A549 (cell line): ENCODE measurements around the gene LXN. TPM values are rescaled to one million over a fixed set of nuclear protein-coding genes. Genes with fewer than 3 reads are reported as not detected.

Experiments used
- ATAC-seq, 2 experiments: fragments of 200-7000 bp in 1 of 2; fragments of >200 bp in 1 of 2; cut with Nextera tagmentation in 1 of 2; cut with Tn5 transposase in 1 of 2; 3 replicates each; pipeline versions ENCODE4 v1.8.0 to v1.9.1; 2018 to 2020; ENCODE audit warnings: mild to moderate bottlenecking in 1 of 2, moderate library complexity in 1 of 2
- CTCF ChIA-PET: fragments of 300-600 bp; sonication (Branson Sonifier 250); formaldehyde crosslinking; extraction: SDS; loops from one replicate; lab custom pipeline; 2021; ENCODE audit warnings: antibody characterized with exemption, inconsistent platforms; lab: Yijun Ruan, JAX
- POLR2A ChIA-PET: fragments of 350-600 bp; formaldehyde crosslinking; extraction: SDS; loops from one replicate; lab custom pipeline; 2021; ENCODE audit warnings: antibody characterized with exemption, inconsistent platforms; lab: Yijun Ruan, JAX
- DNase-seq, 2 experiments: peaks; one replicate each; pipeline versions ENCODE4 v3.0.0 to v3.0.0-alpha.2; 2011 to 2016; ENCODE audit warnings: low read depth in 1 of 2, low spot score in 1 of 2
- FAIRE-seq: peaks from 2 replicates; lab custom pipeline; 2011; peaks lifted over from hg19 to GRCh38; lab: Jason Lieb, UNC
- H3K27ac ChIP-seq, 2 experiments: fragments of >200 bp; sonication (Bioruptor Twin); formaldehyde crosslinking; 3 replicates each; pipeline ENCODE4 v1.5.1; 2016 to 2017
- H3K4me1 ChIP-seq: fragments of >200 bp; sonication (Bioruptor Twin); formaldehyde crosslinking; 3 replicates; pipeline ENCODE4 v1.6.1; 2016
- H3K4me2 ChIP-seq: fragments of >200 bp; sonication (Bioruptor Twin); formaldehyde crosslinking; 3 replicates; pipeline ENCODE4 v1.6.1; 2016
- H3K4me3 ChIP-seq: fragments of >200 bp; sonication (Bioruptor Twin); formaldehyde crosslinking; 3 replicates; pipeline ENCODE4 v1.5.1; 2016
- H3K9me3 ChIP-seq: fragments of >200 bp; sonication (Bioruptor Twin); formaldehyde crosslinking; 3 replicates; pipeline ENCODE4 v1.6.1; 2016
- BCL3 ChIP-seq: fragments of >200 bp; sonication (Bioruptor Twin); formaldehyde crosslinking; IDR thresholded peaks from 3 replicates; pipeline ENCODE4 v1.6.1; 2016
- CBX8 ChIP-seq: fragments of 200-600 bp; sonication (generic); IDR thresholded peaks from 2 replicates; pipeline ENCODE4 v1.6.1; 2016
- CHD4 ChIP-seq: fragments of 200-600 bp; sonication (generic); IDR thresholded peaks from 2 replicates; pipeline ENCODE4 v1.6.1; 2016; ENCODE audit warnings: antibody characterized with exemption, mild to moderate bottlenecking, borderline replicate concordance
- E2F6 ChIP-seq: IDR thresholded peaks from 2 replicates; pipeline ENCODE4 v1.6.1; 2012; ENCODE audit warnings: low read depth, borderline replicate concordance
- JUNB ChIP-seq: fragments of >200 bp; sonication (Bioruptor Twin); formaldehyde crosslinking; IDR thresholded peaks from 2 replicates; pipeline ENCODE4 v1.6.1; 2016
- MAFK ChIP-seq: fragments of 450-650 bp; IDR thresholded peaks from 2 replicates; pipeline ENCODE4 v1.6.1; 2014; ENCODE audit not compliant: partially characterized antibody
- NR3C1 ChIP-seq: fragments of >200 bp; sonication (Bioruptor Twin); formaldehyde crosslinking; IDR thresholded peaks from 3 replicates; pipeline ENCODE4 v1.6.1; 2017
- PHF8 ChIP-seq: fragments of 200-600 bp; sonication (generic); IDR thresholded peaks from 2 replicates; pipeline ENCODE4 v1.6.1; 2016; ENCODE audit warnings: low read depth, mild to moderate bottlenecking, antibody characterized with exemption, moderate library complexity, borderline replicate concordance
- RNF2 ChIP-seq: fragments of 200-600 bp; sonication (generic); IDR thresholded peaks from 2 replicates; pipeline ENCODE4 v1.6.1; 2016; ENCODE audit warnings: low read depth, mild to moderate bottlenecking, antibody characterized with exemption, moderate library complexity, borderline replicate concordance
- SMC3 ChIP-seq: fragments of >200 bp; sonication (Bioruptor Twin); formaldehyde crosslinking; IDR thresholded peaks from 3 replicates; pipeline ENCODE4 v1.6.1; 2018; ENCODE audit warnings: inconsistent platforms
- ZFP36 ChIP-seq: fragments of 450-650 bp; IDR thresholded peaks from 2 replicates; pipeline ENCODE4 v1.6.1; 2014; ENCODE audit warnings: borderline replicate concordance; ENCODE audit not compliant: partially characterized antibody
- WGBS: methylation state at CpG from one replicate; pipeline ENCODE4 v1.1.6; 2017; ENCODE audit errors: missing lambda C conversion rate; 5-methylcytosine and 5-hydroxymethylcytosine counted together
- polyA plus RNA-seq, 4 experiments: library from polyadenylated mRNA; depleted of rRNA in 3 of 4; stranded (reverse); fragments of >200 nt; fragmentation: RNase III in 1 of 4; extraction: RNeasy Plus Mini Kit Qiagen cat#74134 plus additional on column Dnase treatment in 1 of 4; gene quantifications; 2 replicates in 3 of 4; 3 replicates in 1 of 4; pipeline ENCODE4 v1.2.3, GENCODE V29; 2011 to 2017
- small RNA-seq, 6 experiments: library from RNA; depleted of rRNA; stranded (forward); fragments of <200 nt; gene quantifications; one replicate each; pipeline ENCODE3, GENCODE V24; 2012
- TF ChIP-seq, protein P1 (sequence below): fragments of >200 bp; sonication (Bioruptor Twin); formaldehyde crosslinking; IDR thresholded peaks from 2 replicates; pipeline ENCODE4 v1.6.1; 2016
- TF ChIP-seq, protein P2 (sequence below): IDR thresholded peaks from 2 replicates; pipeline ENCODE4 v1.6.1; 2012

LXN gene
- polyA plus RNA-seq, 2 of the 4 experiments (the other 2 are of a cell fraction) = 37.9 to 131 TPM

DNA sequence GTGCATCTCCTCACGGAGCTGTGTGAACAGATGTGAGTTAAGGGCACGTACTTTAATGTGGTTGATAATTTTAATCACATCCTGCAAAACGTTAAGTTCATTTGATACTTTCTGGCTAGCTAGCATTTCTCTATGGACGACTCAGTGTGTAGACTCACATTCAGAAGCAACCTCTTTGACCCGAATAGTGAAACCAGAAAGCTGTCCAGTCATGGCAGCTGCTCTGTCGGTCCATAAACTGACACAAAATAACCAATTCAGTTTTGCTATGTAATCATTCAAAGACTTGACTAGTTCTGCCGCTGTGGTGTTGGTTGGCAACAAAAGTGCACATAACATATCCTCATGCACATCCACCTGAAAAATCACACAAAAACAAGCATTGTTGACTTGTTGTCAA lies 31.8 kb downstream of the LXN start:
- Histone ChIP-seq H3K9me3 (no peaks in the 10 kb centered on the region), H3K4me3 (no peak overlapping the region), H3K27ac (no peak overlapping the region), H3K4me2 (no peak overlapping the region)
- 66% methylated on average over 7 of the region's 7 CpGs for WGBS
- POLR2A ChIA-PET = no interaction called here
- DNase-seq = no peak
- FAIRE-seq = no peak
- no peak for ATAC-seq
- TF ChIP-seq BCL3 (no peak), CBX8 (no peak), JUNB (no peak), CHD4 (no peak), SMC3 (no peak)
- TF ChIP-seq, all 56 proteins: peak for 0
- CTCF ChIA-PET = interaction anchor here (1.0 kb wide), 1 partner anchor 162 kb away, joined by 3 read pairs; no protein-coding TSS in a partner anchor
- peaks cover 5% of the 10 kb centered on the region; the same call in 2 of the 3 replicates for H3K4me1 ChIP-seq

- no peaks in the 10 kb centered on the region for H3K4me1 ChIP-seq
- no peak for FAIRE-seq
- TF ChIP-seq NR3C1 (no peak), PHF8 (no peak)
- TF ChIP-seq, protein P1, sequence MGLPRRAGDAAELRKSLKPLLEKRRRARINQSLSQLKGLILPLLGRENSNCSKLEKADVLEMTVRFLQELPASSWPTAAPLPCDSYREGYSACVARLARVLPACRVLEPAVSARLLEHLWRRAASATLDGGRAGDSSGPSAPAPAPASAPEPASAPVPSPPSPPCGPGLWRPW = no peak
- TF ChIP-seq, all 56 proteins: peak for 0
- ATAC-seq = no peak
- ChIA-PET CTCF (no interaction called here), POLR2A (no interaction called here)
- H3K4me2 ChIP-seq = no peak overlapping the region
- no peak overlapping the region for H3K27ac ChIP-seq
- no peak overlapping the region for H3K4me3 ChIP-seq
- no peaks in the 10 kb centered on the region for H3K9me3 ChIP-seq
- DNase-seq = no peak
Observed at GRCh38 chr3:158631981-158632380, 40.5 kb downstream of the LXN start.

DNA sequence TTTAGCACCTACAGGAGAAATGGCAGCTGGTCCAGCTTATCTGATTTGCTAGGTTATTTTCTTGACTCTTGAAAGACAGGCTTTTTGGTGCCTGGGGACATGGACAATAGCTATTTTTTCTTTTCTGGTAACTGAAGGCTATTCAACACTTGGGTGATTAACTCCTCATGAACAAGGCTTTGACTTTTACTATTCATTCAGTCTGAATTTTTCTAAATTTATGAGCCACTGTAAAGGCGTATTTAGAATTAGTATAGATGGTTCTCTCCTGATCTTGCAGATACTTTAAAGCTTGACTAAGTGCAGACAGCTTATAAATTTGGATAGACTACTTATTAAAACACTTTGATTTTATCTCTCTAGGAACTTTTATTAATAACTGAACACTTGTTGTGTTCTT lies 46.6 kb downstream of the LXN start:
- H3K9me3 ChIP-seq = no peaks in the 10 kb centered on the region
- no peak overlapping the region for H3K4me2 ChIP-seq
- H3K4me1 ChIP-seq = no peaks in the 10 kb centered on the region
- ChIA-PET CTCF (interaction anchor here (1.0 kb wide), 1 partner anchor 18 kb away, joined by 3 read pairs; the partner anchor contains the start of gene GFM1), POLR2A (no interaction called here)
- DNase-seq = no peak
- WGBS = 2% methylated on average over 1 of the region's 1 CpG
- H3K4me3 ChIP-seq = no peak overlapping the region
- no peak overlapping the region for H3K27ac ChIP-seq
- ATAC-seq = no peak
- TF ChIP-seq E2F6 = no peak
- no peak for FAIRE-seq

DNA sequence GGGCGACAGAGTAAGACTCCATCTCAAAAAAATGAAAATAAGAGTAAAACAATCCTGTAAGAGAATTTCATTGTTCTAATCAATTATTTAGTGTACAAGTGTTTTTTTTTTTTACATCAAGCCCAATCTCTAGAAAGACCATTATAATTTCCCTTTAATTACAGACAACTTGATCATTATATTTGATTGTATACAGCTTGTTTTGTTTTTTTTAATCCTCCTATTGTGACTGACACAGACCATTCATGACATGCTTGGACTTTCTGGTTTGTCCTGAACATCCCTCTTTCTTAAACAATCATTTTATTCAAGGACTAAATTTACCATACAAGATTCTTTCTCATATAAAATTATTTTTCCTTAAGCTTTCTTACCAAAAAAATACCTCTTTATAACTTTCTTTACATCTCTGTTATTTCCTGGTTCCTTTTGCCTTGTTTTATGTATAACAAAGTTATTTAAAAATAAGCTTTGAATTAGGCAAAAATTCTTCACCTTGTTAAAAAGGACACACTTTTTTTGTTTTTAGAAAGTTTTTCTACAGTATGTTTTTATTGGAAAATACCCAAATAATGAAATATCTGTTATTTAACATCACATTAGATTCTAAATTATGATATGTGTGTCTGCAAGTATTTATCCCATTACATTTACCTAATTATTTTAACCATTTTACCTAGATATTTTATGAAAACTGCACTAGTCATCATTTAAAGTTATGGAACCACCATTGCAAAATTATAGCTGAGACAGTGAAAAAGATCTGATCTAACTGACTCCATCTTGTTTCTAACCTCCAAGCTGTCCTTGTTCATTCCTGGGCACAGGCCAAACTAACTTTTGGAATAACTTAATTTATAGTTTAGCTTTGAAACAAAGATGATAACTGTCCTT lies 54.2 kb downstream of the LXN start:
- CTCF ChIA-PET = interaction anchor here (0.6 to 2.2 kb wide), 2 partner anchors 26 to 1122 kb away, joined by 3 to 12 read pairs; partner anchors contain the start of gene GFM1
- TF ChIP-seq RNF2 (no peak), MAFK (peak; percentile 47), ZFP36 (peak; percentile 88)
- TF ChIP-seq, protein P2, sequence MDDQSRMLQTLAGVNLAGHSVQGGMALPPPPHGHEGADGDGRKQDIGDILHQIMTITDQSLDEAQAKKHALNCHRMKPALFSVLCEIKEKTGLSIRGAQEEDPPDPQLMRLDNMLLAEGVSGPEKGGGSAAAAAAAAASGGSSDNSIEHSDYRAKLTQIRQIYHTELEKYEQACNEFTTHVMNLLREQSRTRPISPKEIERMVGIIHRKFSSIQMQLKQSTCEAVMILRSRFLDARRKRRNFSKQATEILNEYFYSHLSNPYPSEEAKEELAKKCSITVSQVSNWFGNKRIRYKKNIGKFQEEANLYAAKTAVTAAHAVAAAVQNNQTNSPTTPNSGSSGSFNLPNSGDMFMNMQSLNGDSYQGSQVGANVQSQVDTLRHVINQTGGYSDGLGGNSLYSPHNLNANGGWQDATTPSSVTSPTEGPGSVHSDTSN = no peak
- TF ChIP-seq, all 56 proteins: peak for 2
- ATAC-seq (no peak), DNase-seq (no peak), FAIRE-seq (no peak)
- Histone ChIP-seq H3K4me3 (no peak overlapping the region), H3K4me2 (no peak overlapping the region), H3K27ac (no peak overlapping the region), H3K4me1 (no peaks in the 10 kb centered on the region), H3K9me3 (peaks cover 21% of the 10 kb centered on the region)
- 7% methylated on average over 1 of the region's 1 CpG for WGBS
- POLR2A ChIA-PET = no interaction called here

Small RNA genes lying within 50 kb of the gene (small RNA-seq; reads per million reads assigned to genes)
- gene AC025033.1 = 0 reads per million in 6 experiments
- gene AC080013.6 = 0 reads per million in 6 experiments

Other genes with a start within 250 kb of the LXN start
- gene MLF1, start 101.5 kb downstream of the LXN start, polyA plus RNA-seq (2011; rRNA removed) = 12.4 and 18.6 TPM in 2 replicates
- gene MLF1, start 101.5 kb downstream of the LXN start, polyA plus RNA-seq (2017; fragmentation: RNase III; extraction: RNeasy Plus Mini Kit Qiagen cat#74134 plus additional on column Dnase treatment) = 12.6 to 16.9 TPM (median 13.5 TPM) in 3 replicates
- 54.5 and 71.4 TPM in 2 replicates for gene GFM1, start 28.1 kb downstream of the LXN start, polyA plus RNA-seq (2011; rRNA removed)
- 47.0 to 50.9 TPM (median 48.8 TPM) in 3 replicates for gene GFM1, start 28.1 kb downstream of the LXN start, polyA plus RNA-seq (2017; fragmentation: RNase III; extraction: RNeasy Plus Mini Kit Qiagen cat#74134 plus additional on column Dnase treatment)
- 33.4 and 38.4 TPM in 2 replicates for gene RARRES1, start 59.8 kb upstream of the LXN start, polyA plus RNA-seq (2011; rRNA removed)
- gene RARRES1, start 59.8 kb upstream of the LXN start, polyA plus RNA-seq (2017; fragmentation: RNase III; extraction: RNeasy Plus Mini Kit Qiagen cat#74134 plus additional on column Dnase treatment) = 8.5 to 16.6 TPM (median 10.9 TPM) in 3 replicates
- gene MFSD1, start 129.4 kb upstream of the LXN start, polyA plus RNA-seq (2011; rRNA removed) = 41.9 and 53.2 TPM in 2 replicates
- gene MFSD1, start 129.4 kb upstream of the LXN start, polyA plus RNA-seq (2017; fragmentation: RNase III; extraction: RNeasy Plus Mini Kit Qiagen cat#74134 plus additional on column Dnase treatment) = 39.5 to 41.5 TPM (median 39.7 TPM) in 3 replicates